ENCODE measurements around the gene BLOC1S1.
A peak's percentile ranks its signal among the peaks of the same experiment; 100 is the strongest.

BLOC1S1 gene

DNA sequence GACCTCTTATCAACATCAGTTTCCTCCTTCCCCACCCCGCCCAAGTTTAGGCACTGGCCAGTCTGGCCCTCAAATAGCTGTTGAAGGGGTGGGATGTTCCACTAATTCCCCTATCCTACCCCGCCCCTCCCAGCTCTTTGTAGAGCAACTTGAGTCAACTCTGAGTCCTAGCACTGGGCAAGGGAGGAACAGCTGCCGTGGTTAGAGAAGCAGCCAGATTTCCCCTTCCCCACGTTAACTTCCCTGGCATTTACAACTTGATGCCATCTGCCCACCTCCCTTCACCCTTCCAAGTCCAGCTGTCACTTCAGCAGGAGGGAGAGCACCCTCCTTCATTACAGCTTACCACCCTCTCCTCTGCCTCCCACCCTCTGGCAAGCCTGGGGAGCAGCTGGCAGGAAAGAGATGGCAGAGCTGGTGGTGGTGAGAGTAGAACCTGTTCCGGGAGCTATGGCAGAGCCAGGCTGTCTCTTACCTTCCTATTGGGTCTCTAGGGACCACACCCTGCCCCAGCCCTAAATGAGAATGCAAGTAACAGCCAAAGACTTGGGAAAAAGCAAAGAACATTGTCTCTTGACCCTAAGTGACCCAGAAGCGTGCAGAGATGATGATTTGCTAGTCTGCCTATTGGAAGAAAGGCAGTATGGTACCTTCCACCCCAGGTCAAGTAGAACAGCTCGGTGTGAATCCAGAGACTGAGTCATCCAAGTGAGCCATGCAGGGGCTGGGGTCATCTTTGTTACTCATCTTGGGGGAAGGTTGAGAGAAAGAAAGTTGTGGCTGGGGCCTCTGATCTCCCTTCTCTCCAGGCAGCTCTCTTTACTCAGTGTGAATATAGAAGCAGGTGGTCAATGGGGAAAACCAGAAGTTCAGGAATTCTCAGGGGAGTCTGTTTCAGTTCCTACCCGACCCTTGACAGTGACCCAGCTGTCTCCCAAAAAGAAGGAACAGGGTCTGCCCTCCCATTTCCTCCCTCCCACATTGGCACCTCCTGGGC, 1.5 kb downstream of the BLOC1S1 start:
- Mint-ChIP-seq H3K27me3 (ENCODE audit: low read depth) (no peaks in the 10 kb centered on the region), H3K9me3 (no peaks in the 10 kb centered on the region), H3K4me3 (peak overlapping the region; percentile 89 to 94 (median 92)), H3K36me3 (ENCODE audit: low read depth) (no peaks in the 10 kb centered on the region), H3K27ac (peak overlapping the region; percentile 91 to 93 (median 92)), H3K4me1 (peaks cover 64% of the 10 kb centered on the region)
- TF ChIP-seq, protein P1, sequence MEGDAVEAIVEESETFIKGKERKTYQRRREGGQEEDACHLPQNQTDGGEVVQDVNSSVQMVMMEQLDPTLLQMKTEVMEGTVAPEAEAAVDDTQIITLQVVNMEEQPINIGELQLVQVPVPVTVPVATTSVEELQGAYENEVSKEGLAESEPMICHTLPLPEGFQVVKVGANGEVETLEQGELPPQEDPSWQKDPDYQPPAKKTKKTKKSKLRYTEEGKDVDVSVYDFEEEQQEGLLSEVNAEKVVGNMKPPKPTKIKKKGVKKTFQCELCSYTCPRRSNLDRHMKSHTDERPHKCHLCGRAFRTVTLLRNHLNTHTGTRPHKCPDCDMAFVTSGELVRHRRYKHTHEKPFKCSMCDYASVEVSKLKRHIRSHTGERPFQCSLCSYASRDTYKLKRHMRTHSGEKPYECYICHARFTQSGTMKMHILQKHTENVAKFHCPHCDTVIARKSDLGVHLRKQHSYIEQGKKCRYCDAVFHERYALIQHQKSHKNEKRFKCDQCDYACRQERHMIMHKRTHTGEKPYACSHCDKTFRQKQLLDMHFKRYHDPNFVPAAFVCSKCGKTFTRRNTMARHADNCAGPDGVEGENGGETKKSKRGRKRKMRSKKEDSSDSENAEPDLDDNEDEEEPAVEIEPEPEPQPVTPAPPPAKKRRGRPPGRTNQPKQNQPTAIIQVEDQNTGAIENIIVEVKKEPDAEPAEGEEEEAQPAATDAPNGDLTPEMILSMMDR (IDR thresholded peaks at IDR 0.05; ENCODE audit: unreplicated experiment in 3 of 3): no peak

DNA sequence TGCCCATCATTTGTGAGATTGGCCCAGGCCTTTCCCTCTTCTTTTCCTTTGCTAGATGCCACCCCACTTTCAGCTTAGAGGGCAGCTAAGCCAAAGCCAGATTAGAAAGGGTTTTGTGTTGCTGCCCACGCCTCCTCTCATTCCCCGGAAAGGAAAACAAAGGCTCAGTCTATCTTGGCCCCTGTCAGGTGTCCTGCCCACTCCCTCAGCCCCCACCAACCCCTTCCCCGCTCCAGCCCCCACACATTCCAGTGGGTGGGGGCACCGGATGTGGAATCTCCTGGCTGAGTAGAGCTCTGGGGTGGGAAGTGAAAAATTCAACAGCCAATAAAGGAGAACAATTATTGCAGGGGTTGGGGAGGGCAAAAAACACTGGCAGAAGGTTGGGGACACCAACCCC, 2.2 kb downstream of the BLOC1S1 start:
- TF ChIP-seq, protein P1 (IDR thresholded peaks at IDR 0.05; ENCODE audit: unreplicated experiment in 3 of 3): no peak

DNA sequence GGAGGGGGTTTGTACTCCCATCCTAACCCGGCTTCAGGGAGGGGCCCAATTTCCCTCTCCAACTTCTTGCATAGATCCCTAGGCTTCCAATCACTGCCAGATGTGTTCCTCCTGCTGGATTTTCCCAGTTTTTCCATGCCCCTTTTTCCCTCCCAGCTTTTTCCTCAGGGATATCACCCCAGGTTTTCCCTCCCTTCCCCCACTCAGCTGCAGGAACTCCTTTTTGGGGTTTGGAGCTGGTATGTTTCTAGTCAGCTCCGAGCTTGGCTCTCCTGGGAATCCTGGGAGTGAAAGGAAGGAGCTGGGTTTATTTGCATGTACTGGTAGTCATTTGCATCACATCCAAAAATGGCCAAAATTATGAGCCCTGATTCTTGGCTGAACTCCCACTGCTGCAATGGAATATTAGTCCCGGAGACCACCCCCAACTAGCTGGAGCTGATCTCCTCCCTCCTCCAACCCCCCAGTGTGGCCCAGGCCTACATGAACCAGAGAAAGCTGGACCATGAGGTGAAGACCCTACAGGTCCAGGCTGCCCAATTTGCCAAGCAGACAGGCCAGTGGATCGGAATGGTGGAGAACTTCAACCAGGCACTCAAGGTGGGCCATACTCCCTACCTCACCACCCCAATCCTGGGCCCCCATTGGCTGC, 2.9 kb downstream of the BLOC1S1 start:
- peaks cover 8% of the 10 kb centered on the region for H3K36me3 Mint-ChIP-seq (ENCODE audit: low read depth)
- peak overlapping the region; percentile 91 to 93 (median 92) for H3K27ac Mint-ChIP-seq

More for the DNA sequence above, 2.2 kb downstream of the BLOC1S1 start:
- Mint-ChIP-seq H3K4me1 (peaks cover 60% of the 10 kb centered on the region), H3K4me3 (peak overlapping the region; percentile 89 to 94 (median 92)), H3K27ac (peak overlapping the region; percentile 91 to 93 (median 92)), H3K36me3 (ENCODE audit: low read depth) (peaks cover under 1% of the 10 kb centered on the region), H3K9me3 (no peaks in the 10 kb centered on the region), H3K27me3 (ENCODE audit: low read depth) (no peaks in the 10 kb centered on the region)

DNA sequence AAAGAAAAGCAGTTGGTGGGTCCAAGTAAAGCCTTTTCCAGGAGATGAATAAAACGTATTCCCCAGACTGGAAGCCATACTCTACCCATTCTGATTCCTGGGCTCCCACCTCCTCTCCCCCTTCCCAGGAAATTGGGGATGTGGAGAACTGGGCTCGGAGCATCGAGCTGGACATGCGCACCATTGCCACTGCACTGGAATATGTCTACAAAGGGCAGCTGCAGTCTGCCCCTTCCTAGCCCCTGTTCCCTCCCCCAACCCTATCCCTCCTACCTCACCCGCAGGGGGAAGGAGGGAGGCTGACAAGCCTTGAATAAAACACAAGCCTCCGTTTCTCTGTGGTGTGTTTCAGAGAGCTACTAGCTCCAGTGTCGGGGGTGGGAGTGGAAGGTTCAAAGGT, 3.5 kb downstream of the BLOC1S1 start:
- H3K27me3 Mint-ChIP-seq (ENCODE audit: low read depth): peaks cover 5% of the 10 kb centered on the region
- peak overlapping the region; percentile 91 to 93 (median 92) for H3K27ac Mint-ChIP-seq
- peak overlapping the region; percentile 51 to 94 (median 74) for H3K4me3 Mint-ChIP-seq
- H3K4me1 Mint-ChIP-seq: peaks cover 64% of the 10 kb centered on the region
- peaks cover 10% of the 10 kb centered on the region for H3K36me3 Mint-ChIP-seq (ENCODE audit: low read depth)
- TF ChIP-seq, protein P1 (IDR thresholded peaks at IDR 0.05; ENCODE audit: unreplicated experiment in 3 of 3): no peak
- no peaks in the 10 kb centered on the region for H3K9me3 Mint-ChIP-seq

More for the DNA sequence above, 2.9 kb downstream of the BLOC1S1 start:
- Mint-ChIP-seq H3K27me3 (ENCODE audit: low read depth) (peaks cover 3% of the 10 kb centered on the region), H3K4me1 (peaks cover 62% of the 10 kb centered on the region), H3K9me3 (no peaks in the 10 kb centered on the region), H3K4me3 (peak overlapping the region; percentile 89 to 94 (median 92))
- TF ChIP-seq, protein P1 (IDR thresholded peaks at IDR 0.05; ENCODE audit: unreplicated experiment in 3 of 3): no peak

DNA sequence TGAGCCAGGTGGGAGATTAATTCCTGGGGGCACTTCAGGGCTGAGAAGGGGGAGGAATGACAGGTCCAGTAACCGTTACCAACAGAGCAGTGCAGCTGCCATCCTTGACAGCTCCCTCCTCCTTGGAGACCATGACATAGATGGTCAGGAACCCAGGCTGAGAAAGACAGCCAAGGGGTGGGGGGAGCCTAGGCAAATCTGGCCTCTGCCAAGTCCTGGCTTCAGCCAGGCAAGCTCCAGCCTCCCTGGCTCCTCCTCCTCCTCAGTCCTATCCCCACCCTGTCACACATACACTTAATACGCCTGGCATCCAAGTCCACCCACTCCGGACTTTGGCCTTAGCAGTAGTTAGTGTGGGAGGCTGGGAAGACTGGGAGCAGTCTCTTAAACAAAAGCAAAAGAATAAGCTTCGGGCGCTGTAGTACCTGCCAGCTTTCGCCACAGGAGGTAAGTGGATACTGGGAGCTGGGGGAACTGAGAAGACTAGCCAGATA, 4.3 kb downstream of the BLOC1S1 start, which contains the start of gene RDH5:
TSS of gene RDH5 (plus strand) at position 323 of the 494 bp plus-strand sequence. CDS start 792 bp downstream, outside the sequence.
- Mint-ChIP-seq H3K4me3 (peak within 1 kb of the TSS; percentile 51 to 94 (median 74)), H3K9me3 (no peaks in the 10 kb centered on the region), H3K27me3 (ENCODE audit: low read depth) (peaks cover 5% of the 10 kb centered on the region), H3K4me1 (peaks cover 71% of the 10 kb centered on the region), H3K27ac (peak within 1 kb of the TSS; percentile 91 to 93 (median 92)), H3K36me3 (ENCODE audit: low read depth) (peaks cover 17% of the 10 kb centered on the region)
- TF ChIP-seq, protein P1 (IDR thresholded peaks at IDR 0.05; ENCODE audit: unreplicated experiment in 3 of 3): no peak
